H1 (cell line): ENCODE data around the gene COL5A1. TPM values are rescaled to one million over a fixed set of nuclear protein-coding genes. Genes with fewer than 3 reads are reported as not detected.

ENCODE experiments used
- TAF7 ChIP-seq: optimal IDR thresholded peaks from 2 replicates; pipeline ENCODE3; 2011; ENCODE audit warnings: low read depth, mild to moderate bottlenecking, inconsistent platforms, low read length, moderate library complexity, borderline replicate concordance
- polyA plus RNA-seq, 7 experiments: library from polyadenylated mRNA; depleted of rRNA in 3 of 7; stranded (reverse) in 5 of 7; unstranded in 2 of 7; fragments of >200 nt in 5 of 7; fragments of 200-250 nt in 2 of 7; gene quantifications; 1 replicate in 5 of 7; 2 replicates in 1 of 7; 4 replicates in 1 of 7; pipeline versions ENCODE4 v1.2.1 to v1.2.3, GENCODE V29; 2011 to 2013; ENCODE audit warnings: missing spikeins in 2 of 7, mixed read lengths in 2 of 7
- total RNA-seq: library from RNA; stranded (reverse); fragmentation: NEBNext Ultra II Directional; extraction: Animal tissue kit (Norgen Biotek cat#: 25700); gene quantifications from 2 replicates; pipeline ENCODE4 v1.2.1, GENCODE V29; 2021

The COL5A1 gene
- total and polyA plus RNA-seq, 2 of the 8 experiments (the other 6 are each of a cell fraction or from before 2014, with no cell fraction given) = 3.8 to 12.0 TPM

GRCh38 chr9:134682651-134683364 is 41.2 kb downstream of the COL5A1 start (continued):
- TF ChIP-seq TAF7 = no peak
